Measurements from ENCODE around the gene ECSCR.

ECSCR gene

GRCh38 chr5:139408191-139408590, 54.4 kb downstream of the ECSCR start:
- ChIA-PET CTCF (interaction anchor here (2.0 to 3.8 kb wide), 3 partner anchors 12 to 29 kb away, joined by 4 to 34 read pairs (median 17); no protein-coding TSS in a partner anchor), POLR2A (no interaction called here)
- DNase-seq (ENCODE audit: extremely low spot score): no peak
- TF ChIP-seq CTCF (IDR thresholded peaks at IDR 0.05; ENCODE audit: control extremely low read depth, extremely low read depth, low read depth, missing control alignments): no peak

- POLR2A ChIA-PET: no interaction called here
- CTCF ChIA-PET: interaction anchor here (1.3 to 3.5 kb wide), 5 partner anchors 12 to 226 kb away, joined by 3 to 17 read pairs (median 5); no protein-coding TSS in a partner anchor
- TF ChIP-seq CTCF (IDR thresholded peaks at IDR 0.05; ENCODE audit: control extremely low read depth, extremely low read depth, low read depth, missing control alignments): no peak
- peak; percentile 57 for DNase-seq (ENCODE audit: extremely low spot score)
Observed at GRCh38 chr5:139407517-139407916, 55.0 kb downstream of the ECSCR start.

GRCh38 chr5:139406963-139407362, 55.6 kb downstream of the ECSCR start:
- POLR2A ChIA-PET: no interaction called here
- TF ChIP-seq CTCF (IDR thresholded peaks at IDR 0.05; ENCODE audit: control extremely low read depth, extremely low read depth, low read depth, missing control alignments): no peak
- DNase-seq (ENCODE audit: extremely low spot score): no peak
- CTCF ChIA-PET: interaction anchor here (1.3 to 3.5 kb wide), 7 partner anchors 10 to 227 kb away, joined by 3 to 17 read pairs (median 5); no protein-coding TSS in a partner anchor

- no peak for TF ChIP-seq CTCF (IDR thresholded peaks at IDR 0.05; ENCODE audit: control extremely low read depth, extremely low read depth, low read depth, missing control alignments)
- ChIA-PET CTCF (interaction anchor here (1.2 to 3.9 kb wide), 4 partner anchors 9 to 18 kb away, joined by 5 to 31 read pairs (median 12); partner anchors contain the start of gene PROB1), POLR2A (interaction anchor here (0.7 kb wide), 1 partner anchor 13 kb away, joined by 4 read pairs; no protein-coding TSS in a partner anchor)
- no peak for DNase-seq (ENCODE audit: extremely low spot score)
Observed at GRCh38 chr5:139404484-139404840, 58.1 kb downstream of the ECSCR start.

GRCh38 chr5:139403787-139404483, 58.6 kb downstream of the ECSCR start, which contains the start of gene SPATA24:
Gene SPATA24, minus strand, starts transcription at chr5:139404089. Its CDS starts 29 bp downstream, at chr5:139404060.
- POLR2A ChIA-PET: interaction anchor here (0.7 to 1.1 kb wide), 2 partner anchors 12 to 16 kb away, joined by 3 to 4 read pairs; no protein-coding TSS in a partner anchor
- DNase-seq (ENCODE audit: extremely low spot score): peak; percentile 97
- CTCF ChIA-PET: interaction anchor here (0.8 to 3.9 kb wide), 11 partner anchors 9 to 157 kb away, joined by 3 to 31 read pairs (median 5); partner anchors contain the start of genes PROB1 and UBE2D2
- TF ChIP-seq CTCF (IDR thresholded peaks at IDR 0.05; ENCODE audit: control extremely low read depth, extremely low read depth, low read depth, missing control alignments): no peak

GRCh38 chr5:139403418-139403786, 59.1 kb downstream of the ECSCR start:
- no peak for TF ChIP-seq CTCF (IDR thresholded peaks at IDR 0.05; ENCODE audit: control extremely low read depth, extremely low read depth, low read depth, missing control alignments)
- ChIA-PET POLR2A (interaction anchor here (0.6 to 1.1 kb wide), 2 partner anchors 15 to 198 kb away, joined by 3 read pairs; no protein-coding TSS in a partner anchor), CTCF (interaction anchor here (0.8 to 3.9 kb wide), 14 partner anchors 8 to 157 kb away, joined by 3 to 31 read pairs (median 4); partner anchors contain the start of genes PROB1 and UBE2D2)
- no peak for DNase-seq (ENCODE audit: extremely low spot score)

Measured in GM10248 (cell line).